H1 (cell line): ENCODE measurements around the gene VAMP3. TPM values are rescaled to one million over a fixed set of nuclear protein-coding genes. Genes with fewer than 3 reads are reported as not detected.

ENCODE experiments used
- CTCF ChIA-PET: fragments of 300-600 bp; sonication (Branson Sonifier 250); formaldehyde crosslinking; loops from one replicate; lab custom pipeline; 2021; ENCODE audit not compliant: partially characterized antibody; lab: Charles Lee
- POLR2A ChIA-PET: fragments of 300-600 bp; sonication (Branson Sonifier 250); formaldehyde crosslinking; loops from one replicate; lab custom pipeline; 2021; ENCODE audit warnings: inconsistent platforms; ENCODE audit not compliant: partially characterized antibody; lab: Charles Lee
- DNase-seq, 2 experiments: peaks; one replicate each; pipeline versions ENCODE4 v3.0.0 to v3.0.0-alpha.2; 2010 to 2022; ENCODE audit warnings: low spot score in 2 of 2, low read depth in 1 of 2, mixed read lengths in 1 of 2
- FAIRE-seq: peaks from 2 replicates; lab custom pipeline; 2011; peaks lifted over from hg19 to GRCh38; lab: Jason Lieb, UNC
- H2AFZ ChIP-seq: 2 replicates; pipeline ENCODE4 v1.8.1; 2012; ENCODE audit warnings: low read length, inconsistent platforms
- H2AK5ac ChIP-seq: 2 replicates; pipeline ENCODE4 v1.6.1; 2013; ENCODE audit warnings: low read depth, low read length
- H2BK120ac ChIP-seq: replicated peaks from 2 replicates; pipeline ENCODE3; 2013; ENCODE audit warnings: low read depth, low read length, inconsistent platforms
- H2BK12ac ChIP-seq: 2 replicates; pipeline ENCODE4 v1.6.1; 2013; ENCODE audit warnings: low read depth, low read length
- H2BK15ac ChIP-seq: 2 replicates; pipeline ENCODE4 v1.6.1; 2013; ENCODE audit warnings: low read length
- H2BK20ac ChIP-seq: 2 replicates; pipeline ENCODE4 v1.6.1; 2013; ENCODE audit warnings: low read length
- H2BK5ac ChIP-seq: 2 replicates; pipeline ENCODE4 v1.6.1; 2013; ENCODE audit warnings: low read depth, low read length
- H3K14ac ChIP-seq: 2 replicates; pipeline ENCODE4 v1.6.1; 2013; ENCODE audit warnings: inconsistent platforms; ENCODE audit not compliant: insufficient read length
- H3K18ac ChIP-seq: 2 replicates; pipeline ENCODE4 v1.6.1; 2013; ENCODE audit warnings: low read length; ENCODE audit errors: extremely low read depth
- H3K23ac ChIP-seq: 2 replicates; pipeline ENCODE4 v1.6.1; 2013; ENCODE audit warnings: inconsistent platforms; ENCODE audit not compliant: insufficient read length
- H3K23me2 ChIP-seq: 2 replicates; pipeline ENCODE4 v1.6.1; 2013; ENCODE audit warnings: low read depth, low read length
- H3K27ac ChIP-seq: 2 replicates; pipeline ENCODE4 v1.6.1; 2011; ENCODE audit warnings: low read depth, low read length, inconsistent platforms
- H3K27me3 ChIP-seq, 4 experiments: replicated peaks in 1 of 4; 1 replicate in 1 of 4; 2 replicates in 3 of 4; pipeline versions ENCODE4 v1.6.1 to v1.8.1; 2011 to 2013; ENCODE audit warnings: low read length in 3 of 4, mild to moderate bottlenecking in 3 of 4, inconsistent platforms in 2 of 4, mixed read lengths in 2 of 4, moderate library complexity in 1 of 4; ENCODE audit not compliant: control insufficient read depth in 3 of 4, insufficient read depth in 3 of 4; ENCODE audit errors: extremely low read depth in 1 of 4
- H3K36me3 ChIP-seq, 4 experiments: 2 replicates each; pipeline versions ENCODE4 v1.6.1 to v1.8.1; 2011 to 2013; ENCODE audit warnings: mild to moderate bottlenecking in 4 of 4, low read length in 3 of 4, moderate library complexity in 2 of 4, control low read depth in 1 of 4, inconsistent platforms in 1 of 4; ENCODE audit not compliant: insufficient read depth in 4 of 4, control insufficient read depth in 2 of 4
- H3K4ac ChIP-seq: replicated peaks from 2 replicates; pipeline ENCODE3; 2013; ENCODE audit warnings: low read length, low read depth, mixed read lengths, inconsistent platforms; ENCODE audit not compliant: insufficient read length
- H3K4me1 ChIP-seq, 4 experiments: replicated peaks in 1 of 4; 1 replicate in 1 of 4; 2 replicates in 3 of 4; pipeline versions ENCODE4 v1.6.1 to v1.8.1; 2011 to 2013; ENCODE audit warnings: low read length in 3 of 4, inconsistent platforms in 2 of 4, mixed read lengths in 1 of 4; ENCODE audit not compliant: insufficient read depth in 4 of 4, control insufficient read depth in 3 of 4
- H3K4me2 ChIP-seq, 2 experiments: 2 replicates each; pipeline versions ENCODE4 v1.6.1 to v1.8.1; 2011 to 2013; ENCODE audit warnings: low read depth in 2 of 2, low read length in 2 of 2, control low read depth in 1 of 2, inconsistent platforms in 1 of 2, mild to moderate bottlenecking in 1 of 2; ENCODE audit not compliant: insufficient read depth in 1 of 2
- H3K4me3 ChIP-seq, 4 experiments: fragments of 200-600, 300-600 bp in 1 of 4; sonication (generic), shearing (Covaris generic), sonication (Bioruptor Twin) in 1 of 4; 2 replicates each; pipeline versions ENCODE4 v1.5.1 to v1.8.1; 2011 to 2016; ENCODE audit warnings: low read length in 4 of 4, low read depth in 3 of 4, control low read depth in 2 of 4, inconsistent platforms in 2 of 4, mild to moderate bottlenecking in 2 of 4, mixed read lengths in 1 of 4, moderate library complexity in 1 of 4; ENCODE audit not compliant: insufficient read depth in 2 of 4; ENCODE audit errors: extremely low read depth in 1 of 4
- H3K56ac ChIP-seq: replicated peaks from 2 replicates; pipeline ENCODE3; 2013; ENCODE audit warnings: low read depth, mild to moderate bottlenecking, mixed read lengths, low read length, inconsistent platforms; ENCODE audit not compliant: insufficient read length
- H3K79me1 ChIP-seq: 2 replicates; pipeline ENCODE4 v1.6.1; 2013; ENCODE audit warnings: low read depth, low read length, control low read depth
- H3K79me2 ChIP-seq, 2 experiments: 2 replicates each; pipeline versions ENCODE4 v1.6.1 to v1.8.1; 2012 to 2013; ENCODE audit warnings: low read length in 2 of 2, mild to moderate bottlenecking in 2 of 2, inconsistent platforms in 1 of 2; ENCODE audit not compliant: insufficient read depth in 2 of 2, control insufficient read depth in 1 of 2
- H3K9ac ChIP-seq, 4 experiments: replicated peaks in 1 of 4; 1 replicate in 1 of 4; 2 replicates in 3 of 4; pipeline versions ENCODE4 v1.6.1 to v1.8.1; 2011 to 2013; ENCODE audit warnings: low read depth in 3 of 4, low read length in 3 of 4, control low read depth in 2 of 4, mild to moderate bottlenecking in 2 of 4, moderate library complexity in 2 of 4, inconsistent platforms in 1 of 4; ENCODE audit errors: extremely low read depth in 1 of 4
- H3K9me3 ChIP-seq, 2 experiments: 2 replicates each; pipeline versions ENCODE4 v1.6.1 to v1.8.1; 2012 to 2013; ENCODE audit warnings: mild to moderate bottlenecking in 2 of 2, moderate library complexity in 2 of 2, control low read depth in 1 of 2, inconsistent platforms in 1 of 2, low read depth in 1 of 2, low read length in 1 of 2, mixed read lengths in 1 of 2; ENCODE audit not compliant: insufficient read depth in 2 of 2
- H4K20me1 ChIP-seq, 2 experiments: replicated peaks in 1 of 2; 2 replicates each; pipeline versions ENCODE3 to v1.8.1; 2011 to 2013; ENCODE audit warnings: inconsistent platforms in 2 of 2, low read length in 2 of 2, mild to moderate bottlenecking in 1 of 2; ENCODE audit not compliant: insufficient read depth in 2 of 2, control insufficient read depth in 1 of 2
- H4K5ac ChIP-seq: 2 replicates; pipeline ENCODE4 v1.6.1; 2013; ENCODE audit warnings: low read length, low read depth, mixed read lengths, inconsistent platforms; ENCODE audit not compliant: insufficient read length
- H4K8ac ChIP-seq: 2 replicates; pipeline ENCODE4 v1.8.0; 2013; ENCODE audit warnings: mild to moderate bottlenecking, moderate library complexity, low read length, inconsistent platforms; ENCODE audit not compliant: insufficient read depth; ENCODE audit errors: extremely low read depth
- H4K91ac ChIP-seq: replicated peaks from 2 replicates; pipeline ENCODE3; 2013; ENCODE audit warnings: low read length, mixed read lengths, inconsistent platforms; ENCODE audit not compliant: insufficient read length
- FOSL1 ChIP-seq: IDR thresholded peaks from 2 replicates; pipeline ENCODE4 v1.6.1; 2011; ENCODE audit warnings: mild to moderate bottlenecking, low read depth, low read length, moderate library complexity; ENCODE audit not compliant: insufficient read depth
- JUN ChIP-seq: IDR thresholded peaks from 2 replicates; pipeline ENCODE4 v1.6.1; 2011; ENCODE audit warnings: low read depth, mild to moderate bottlenecking, improper control_type of control experiment, low read length
- NRF1 ChIP-seq: IDR thresholded peaks from 2 replicates; pipeline ENCODE4 v1.6.1; 2011; ENCODE audit warnings: mild to moderate bottlenecking, low read depth, low read length, improper control_type of control experiment
- RAD21 ChIP-seq, 2 experiments: IDR thresholded peaks in 1 of 2; conservative IDR thresholded peaks in 1 of 2; 2 replicates each; pipeline ENCODE4 v1.6.1; 2011; ENCODE audit warnings: low read depth in 2 of 2, low read length in 2 of 2, improper control_type of control experiment in 1 of 2, inconsistent platforms in 1 of 2, mild to moderate bottlenecking in 1 of 2, moderate library complexity in 1 of 2
- RBBP5 ChIP-seq: IDR thresholded peaks from 2 replicates; pipeline ENCODE4 v1.7.1; 2012; ENCODE audit warnings: low read depth, mild to moderate bottlenecking, inconsistent platforms, low read length, moderate library complexity, borderline replicate concordance
- SIRT6 ChIP-seq: IDR thresholded peaks from one replicate; pipeline ENCODE4 v1.7.1; 2012; ENCODE audit warnings: low read length, inconsistent platforms
- SRF ChIP-seq: IDR thresholded peaks from 2 replicates; pipeline ENCODE4 v1.6.1; 2011; ENCODE audit warnings: mild to moderate bottlenecking, low read depth, low read length, moderate library complexity
- ZNF274 ChIP-seq: IDR thresholded peaks from 2 replicates; pipeline ENCODE4 v1.7.0; 2012; ENCODE audit warnings: low read length, borderline replicate concordance; ENCODE audit errors: extremely low read depth
- WGBS, 2 experiments: shearing (Covaris generic) in 1 of 2; methylation state at CpG; one replicate each; pipeline versions ENCODE4 v1.1.6 to v1.1.7; 2013 to 2015; ENCODE audit warnings: low lambda C conversion rate in 2 of 2, mixed read lengths in 2 of 2, inconsistent platforms in 1 of 2, low coverage in 1 of 2, missing lambda C conversion rate in 1 of 2; ENCODE audit not compliant: insufficient replicate concordance in 2 of 2, insufficient coverage in 1 of 2, insufficient read length in 1 of 2; ENCODE audit errors: extremely low coverage in 1 of 2, missing lambda C conversion rate in 1 of 2; 5-methylcytosine and 5-hydroxymethylcytosine counted together
- polyA plus RNA-seq, 7 experiments: library from polyadenylated mRNA; depleted of rRNA in 3 of 7; stranded (reverse) in 5 of 7; unstranded in 2 of 7; fragments of >200 nt in 5 of 7; fragments of 200-250 nt in 2 of 7; gene quantifications; 1 replicate in 5 of 7; 2 replicates in 1 of 7; 4 replicates in 1 of 7; pipeline versions ENCODE4 v1.2.1 to v1.2.3, GENCODE V29; 2011 to 2013; ENCODE audit warnings: missing spikeins in 2 of 7, mixed read lengths in 2 of 7
- total RNA-seq: library from RNA; stranded (reverse); fragmentation: NEBNext Ultra II Directional; extraction: Animal tissue kit (Norgen Biotek cat#: 25700); gene quantifications from 2 replicates; pipeline ENCODE4 v1.2.1, GENCODE V29; 2021
- TF ChIP-seq, protein P1 (sequence below): IDR thresholded peaks from 2 replicates; pipeline ENCODE4 v1.6.1; 2012; ENCODE audit warnings: low read length, inconsistent platforms

VAMP3 gene
- total and polyA plus RNA-seq, 2 of the 8 experiments (the other 6 are each of a cell fraction or from before 2014, with no cell fraction given) = 27.9 to 36.7 TPM

GRCh38 chr1:7727809-7728471, 43.2 kb upstream of the VAMP3 start:
- H2BK120ac ChIP-seq = no peak overlapping the region
- H3K79me1 ChIP-seq = no peaks in the 10 kb centered on the region
- no peak overlapping the region for H3K9ac ChIP-seq
- WGBS, 2 experiments = 86% methylated on average over 14 of the region's 14 CpGs; no CpG with 5 or more reads in 1 of the 2 experiments
- no peak overlapping the region for H3K14ac ChIP-seq
- H3K4me1 ChIP-seq = peaks cover 0 to 6% (median 3%) of the 10 kb centered on the region in 4 experiments; a peak in 2 of 7 replicates
- no peaks in the 10 kb centered on the region for H3K9me3 ChIP-seq
- no peak overlapping the region for H3K56ac ChIP-seq
- no peaks in the 10 kb centered on the region for H3K27me3 ChIP-seq
- no peaks in the 10 kb centered on the region for H3K36me3 ChIP-seq
- H2BK12ac ChIP-seq = no peak overlapping the region
- H4K8ac ChIP-seq = no peak overlapping the region
- H4K20me1 ChIP-seq = peaks cover 0 to 2% of the 10 kb centered on the region in 2 experiments
- no peak for FAIRE-seq
- no peak overlapping the region for H3K4me3 ChIP-seq
- no peak overlapping the region for H3K27ac ChIP-seq
- no peaks in the 10 kb centered on the region for H3K79me2 ChIP-seq
- no peaks in the 10 kb centered on the region for H3K23me2 ChIP-seq
- H4K5ac ChIP-seq = no peak overlapping the region
- no peak overlapping the region for H2AK5ac ChIP-seq
- H3K4ac ChIP-seq = no peak overlapping the region
- no peak overlapping the region for H3K23ac ChIP-seq
- CTCF ChIA-PET = interaction anchor here (0.5 to 2.5 kb wide), 5 partner anchors 11 to 81 kb away, joined by 3 to 8 read pairs (median 5); no protein-coding TSS in a partner anchor
- no peak overlapping the region for H2AFZ ChIP-seq
- H2BK20ac ChIP-seq = no peak overlapping the region
- H3K4me2 ChIP-seq = no peak overlapping the region
- DNase-seq = no peak
- no peak overlapping the region for H2BK15ac ChIP-seq
- H4K91ac ChIP-seq = no peak overlapping the region
- TF ChIP-seq, protein P1, sequence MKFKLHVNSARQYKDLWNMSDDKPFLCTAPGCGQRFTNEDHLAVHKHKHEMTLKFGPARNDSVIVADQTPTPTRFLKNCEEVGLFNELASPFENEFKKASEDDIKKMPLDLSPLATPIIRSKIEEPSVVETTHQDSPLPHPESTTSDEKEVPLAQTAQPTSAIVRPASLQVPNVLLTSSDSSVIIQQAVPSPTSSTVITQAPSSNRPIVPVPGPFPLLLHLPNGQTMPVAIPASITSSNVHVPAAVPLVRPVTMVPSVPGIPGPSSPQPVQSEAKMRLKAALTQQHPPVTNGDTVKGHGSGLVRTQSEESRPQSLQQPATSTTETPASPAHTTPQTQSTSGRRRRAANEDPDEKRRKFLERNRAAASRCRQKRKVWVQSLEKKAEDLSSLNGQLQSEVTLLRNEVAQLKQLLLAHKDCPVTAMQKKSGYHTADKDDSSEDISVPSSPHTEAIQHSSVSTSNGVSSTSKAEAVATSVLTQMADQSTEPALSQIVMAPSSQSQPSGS = no peak
- TF ChIP-seq FOSL1 = no peak
- no peak for TF ChIP-seq ZNF274
- TF ChIP-seq SRF = no peak
- no peak for TF ChIP-seq SIRT6
- no peak for TF ChIP-seq JUN
- TF ChIP-seq NRF1 = no peak
- no peak for TF ChIP-seq RBBP5
- TF ChIP-seq RAD21 (IDR thresholded peaks at IDR 0.05 in 1 of 2, conservative IDR thresholded peaks at IDR 0.05 in 1 of 2; ENCODE audit: low read depth in 2 of 2, low read length in 2 of 2) = no peak
- no peak overlapping the region for H2BK5ac ChIP-seq
- no peak overlapping the region for H3K18ac ChIP-seq
- POLR2A ChIA-PET = no interaction called here
